ENCODE measurements around the gene TMEM135. TPM values are rescaled to one million over a fixed set of nuclear protein-coding genes. Genes with fewer than 3 reads are reported as not detected.

Gene TMEM135
- total RNA-seq, 2 experiments from 2014 or later: 16.7 to 27.5 TPM

DNA sequence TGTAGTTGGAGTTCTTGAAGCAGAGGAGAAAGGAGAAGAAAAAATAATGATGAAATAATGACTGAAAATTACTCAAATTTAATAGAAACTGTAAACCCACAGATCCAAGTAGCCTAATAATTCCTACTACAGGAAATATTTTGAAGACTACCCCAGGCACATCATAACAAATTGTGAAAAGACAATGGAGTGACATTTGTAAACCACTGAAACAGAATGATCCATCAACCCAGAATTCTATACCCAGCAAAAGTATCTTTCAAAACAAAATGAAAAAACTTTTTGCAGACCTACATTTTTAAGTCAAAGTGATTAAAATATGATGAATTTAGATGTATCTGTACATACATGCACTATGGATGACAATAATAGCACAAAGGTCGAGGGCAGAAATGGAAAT lies 194.6 kb downstream of the TMEM135 start:
- no peaks in the 10 kb centered on the region for H3K27me3 Mint-ChIP-seq
- H3K9me3 Mint-ChIP-seq: peaks cover 20% of the 10 kb centered on the region
- CTCF ChIA-PET: no interaction called here
- DNase-seq: no peak
- no peak overlapping the region for H3K4me3 Mint-ChIP-seq
- H3K27ac Mint-ChIP-seq: no peak overlapping the region
- no peaks in the 10 kb centered on the region for H3K4me1 Mint-ChIP-seq (ENCODE audit: low read depth)
- H3K36me3 Mint-ChIP-seq: peaks cover 16% of the 10 kb centered on the region
- POLR2A ChIA-PET: no interaction called here
- intact Hi-C loops (cut with micrococcal nuclease): no loop called here

DNA sequence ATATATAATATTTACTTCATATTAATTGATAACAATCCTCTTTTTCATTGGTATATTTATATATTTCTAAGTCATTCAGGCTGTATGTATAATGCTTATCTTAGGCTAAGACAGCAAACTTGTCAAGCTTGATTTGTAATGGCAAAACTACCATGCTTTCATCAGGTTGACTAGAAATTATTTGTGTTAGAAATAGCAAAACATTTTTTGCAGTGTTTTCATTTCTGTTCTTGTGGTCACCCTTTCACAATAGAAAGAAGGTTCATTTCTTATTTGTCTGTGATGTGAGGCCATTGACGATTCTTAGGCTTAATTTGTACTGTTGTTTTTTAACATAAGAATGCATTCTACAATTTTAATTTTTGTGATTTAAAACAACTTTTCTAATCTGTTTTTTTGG lies 197.6 kb downstream of the TMEM135 start:
- ChIA-PET CTCF (no interaction called here), POLR2A (no interaction called here)
- peaks cover 17% of the 10 kb centered on the region for H3K36me3 Mint-ChIP-seq
- H3K4me3 Mint-ChIP-seq: no peak overlapping the region
- intact Hi-C loops (cut with micrococcal nuclease): no loop called here
- H3K9me3 Mint-ChIP-seq: peaks cover 20% of the 10 kb centered on the region
- no peak overlapping the region for H3K27ac Mint-ChIP-seq
- DNase-seq: no peak
- no peaks in the 10 kb centered on the region for H3K4me1 Mint-ChIP-seq (ENCODE audit: low read depth)
- no peaks in the 10 kb centered on the region for H3K27me3 Mint-ChIP-seq

DNA sequence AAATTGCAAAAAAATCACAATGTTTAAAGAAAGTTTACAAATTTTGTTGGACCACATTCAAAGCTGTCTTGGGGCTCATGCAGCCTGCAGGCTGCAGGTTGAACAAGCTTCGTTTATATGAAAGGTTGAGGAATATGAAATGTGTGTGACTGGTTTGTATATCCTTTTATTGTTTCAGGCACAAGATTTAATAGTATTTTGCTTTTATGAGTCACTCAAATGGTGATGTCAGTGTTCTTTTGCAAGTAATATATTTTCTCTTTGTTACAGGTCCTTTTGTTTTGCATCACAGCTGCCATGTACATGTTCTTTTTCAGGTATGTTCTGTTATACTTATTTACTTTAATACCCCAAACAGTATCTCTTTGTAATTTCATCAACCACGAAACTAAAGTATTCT lies 198.6 kb downstream of the TMEM135 start:
- no peak overlapping the region for H3K27ac Mint-ChIP-seq
- peaks cover 13% of the 10 kb centered on the region for H3K36me3 Mint-ChIP-seq
- peaks cover 15% of the 10 kb centered on the region for H3K9me3 Mint-ChIP-seq
- no peaks in the 10 kb centered on the region for H3K27me3 Mint-ChIP-seq
- ChIA-PET POLR2A (no interaction called here), CTCF (interaction anchor here (0.5 to 0.7 kb wide), 2 partner anchors 281 to 1613 kb away, joined by 3 read pairs; partner anchors contain the start of gene FZD4)
- H3K4me1 Mint-ChIP-seq (ENCODE audit: low read depth): no peaks in the 10 kb centered on the region
- H3K4me3 Mint-ChIP-seq: no peak overlapping the region
- intact Hi-C loops (cut with micrococcal nuclease): no loop called here
- DNase-seq: no peak

DNA sequence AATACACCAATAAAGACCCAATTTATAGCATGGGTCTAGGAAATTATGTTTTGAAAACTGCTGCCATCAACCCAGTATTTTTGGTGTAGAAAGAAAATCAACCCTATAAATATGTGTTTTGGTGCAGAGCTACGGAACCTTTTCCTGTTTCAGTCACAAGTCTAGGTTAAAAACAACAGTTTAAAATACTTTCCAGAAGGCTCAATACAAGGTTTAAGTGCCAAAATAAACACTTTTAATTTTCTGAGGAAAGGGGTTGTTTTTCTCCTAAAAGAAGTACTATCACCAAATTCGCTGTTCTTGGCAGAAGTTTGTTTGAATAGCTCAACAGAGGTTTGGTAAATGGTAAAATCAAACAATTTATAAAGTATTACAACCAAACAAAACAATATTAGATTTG lies 201.3 kb downstream of the TMEM135 start:
- ChIA-PET POLR2A (no interaction called here), CTCF (no interaction called here)
- Mint-ChIP-seq H3K4me1 (ENCODE audit: low read depth) (no peaks in the 10 kb centered on the region), H3K9me3 (peaks cover 5% of the 10 kb centered on the region), H3K27ac (no peak overlapping the region), H3K27me3 (no peaks in the 10 kb centered on the region), H3K4me3 (no peak overlapping the region), H3K36me3 (peaks cover 2% of the 10 kb centered on the region)
- intact Hi-C loops (cut with micrococcal nuclease): no loop called here
- DNase-seq: no peak

DNA sequence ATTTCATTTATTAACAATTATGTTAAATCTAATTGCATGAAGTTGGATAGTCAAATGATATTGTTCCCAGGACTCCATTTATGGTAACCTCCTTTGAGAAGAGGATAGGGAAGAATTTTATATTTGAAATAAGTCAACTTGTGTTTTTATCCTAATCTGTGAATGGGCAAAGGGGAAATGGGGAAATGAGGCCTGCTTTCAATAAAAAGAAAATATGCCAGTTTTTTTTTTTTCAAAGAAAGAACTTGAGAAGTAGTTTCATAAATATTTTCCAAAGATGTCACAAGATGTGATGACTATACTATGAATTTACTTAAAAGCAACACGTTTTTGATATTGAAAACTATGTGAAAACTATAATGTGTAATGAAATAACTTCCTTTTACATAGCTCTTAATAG lies 201.8 kb downstream of the TMEM135 start:
- Mint-ChIP-seq H3K4me1 (ENCODE audit: low read depth) (no peaks in the 10 kb centered on the region), H3K9me3 (peaks cover 5% of the 10 kb centered on the region), H3K27ac (no peak overlapping the region), H3K36me3 (peaks cover 2% of the 10 kb centered on the region), H3K4me3 (no peak overlapping the region), H3K27me3 (no peaks in the 10 kb centered on the region)
- POLR2A ChIA-PET: no interaction called here
- intact Hi-C loops (cut with micrococcal nuclease): no loop called here
- no peak for DNase-seq
- CTCF ChIA-PET: no interaction called here

DNA sequence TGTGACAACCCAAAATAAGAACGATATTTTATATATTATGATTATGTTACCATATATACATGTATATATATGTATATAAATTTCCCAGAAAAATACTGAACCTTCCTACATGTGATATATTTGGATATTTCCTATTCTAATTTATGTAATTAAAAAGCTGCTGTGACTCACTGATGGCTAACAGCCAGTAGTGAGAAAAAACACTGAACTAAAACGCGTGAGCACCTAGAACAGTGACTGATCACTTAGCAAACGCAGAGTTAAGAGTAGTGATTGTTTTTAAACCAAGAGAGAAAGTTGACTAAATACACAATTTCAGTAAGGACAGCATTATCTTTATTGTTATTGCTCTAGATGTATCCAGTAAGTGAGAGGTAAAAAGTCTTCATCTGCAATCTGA lies 213.8 kb downstream of the TMEM135 start:
- DNase-seq: no peak
- Mint-ChIP-seq H3K36me3 (peaks cover 1% of the 10 kb centered on the region), H3K27ac (no peak overlapping the region), H3K4me1 (ENCODE audit: low read depth) (peaks cover 13% of the 10 kb centered on the region), H3K4me3 (no peak overlapping the region), H3K9me3 (peaks cover 5% of the 10 kb centered on the region), H3K27me3 (no peaks in the 10 kb centered on the region)
- intact Hi-C loops (cut with micrococcal nuclease): no loop called here
- ChIA-PET POLR2A (no interaction called here), CTCF (no interaction called here)

DNA sequence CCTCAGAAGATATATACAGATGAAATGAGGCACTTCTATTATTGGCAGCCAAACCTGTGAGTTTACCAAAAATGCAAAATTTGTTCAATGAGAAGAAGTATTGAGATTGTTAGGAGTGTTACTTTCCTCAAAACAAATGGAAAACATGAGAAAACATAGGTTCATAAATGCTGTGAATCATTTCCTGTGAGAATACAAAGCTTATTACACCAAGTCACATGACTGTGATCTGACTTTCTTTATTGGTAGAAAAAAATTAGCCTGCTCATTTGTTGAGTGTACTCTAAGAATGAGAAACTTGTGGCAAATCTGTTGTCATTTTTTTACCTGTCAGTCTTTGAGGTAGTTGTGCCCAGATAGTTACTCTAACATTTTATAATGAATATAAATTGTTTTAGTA lies 215.1 kb downstream of the TMEM135 start:
- intact Hi-C loops (cut with micrococcal nuclease): loop anchor here (1.0 to 2.0 kb wide), 2 partner anchors 40 to 216 kb away; partner anchors contain the start of gene TMEM135
- POLR2A ChIA-PET: interaction anchor here (0.9 kb wide), 1 partner anchor 215 kb away, joined by 3 read pairs; the partner anchor contains the start of gene TMEM135
- Mint-ChIP-seq H3K27ac (no peak overlapping the region), H3K36me3 (no peaks in the 10 kb centered on the region), H3K27me3 (no peaks in the 10 kb centered on the region), H3K4me1 (ENCODE audit: low read depth) (peaks cover 13% of the 10 kb centered on the region), H3K4me3 (no peak overlapping the region), H3K9me3 (peaks cover 3% of the 10 kb centered on the region)
- DNase-seq: no peak
- CTCF ChIA-PET: no interaction called here

DNA sequence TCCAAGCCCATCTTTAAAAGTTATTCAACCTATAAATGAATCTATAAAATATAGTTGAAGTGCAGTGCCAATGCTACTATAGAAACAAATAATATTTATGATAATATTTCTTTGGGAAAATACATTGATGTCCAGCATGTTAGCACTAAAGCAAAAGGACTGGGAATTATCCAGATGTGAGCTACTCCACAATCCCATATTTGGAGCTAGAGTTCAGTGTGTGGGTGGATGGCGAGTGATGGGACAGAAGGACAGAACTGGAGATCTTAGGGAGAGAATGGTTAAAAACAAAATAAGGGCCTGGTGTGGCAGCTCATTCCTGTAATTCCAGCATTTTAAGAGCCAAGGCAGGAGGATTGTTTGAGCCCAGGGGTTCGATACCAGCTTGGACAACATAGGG lies 216.8 kb downstream of the TMEM135 start:
- no peak for DNase-seq
- no peak overlapping the region for H3K27ac Mint-ChIP-seq
- H3K36me3 Mint-ChIP-seq: no peaks in the 10 kb centered on the region
- H3K27me3 Mint-ChIP-seq: no peaks in the 10 kb centered on the region
- peaks cover 12% of the 10 kb centered on the region for H3K4me1 Mint-ChIP-seq (ENCODE audit: low read depth)
- intact Hi-C loops (cut with micrococcal nuclease): no loop called here
- POLR2A ChIA-PET: no interaction called here
- CTCF ChIA-PET: no interaction called here
- no peaks in the 10 kb centered on the region for H3K9me3 Mint-ChIP-seq
- H3K4me3 Mint-ChIP-seq: no peak overlapping the region

DNA sequence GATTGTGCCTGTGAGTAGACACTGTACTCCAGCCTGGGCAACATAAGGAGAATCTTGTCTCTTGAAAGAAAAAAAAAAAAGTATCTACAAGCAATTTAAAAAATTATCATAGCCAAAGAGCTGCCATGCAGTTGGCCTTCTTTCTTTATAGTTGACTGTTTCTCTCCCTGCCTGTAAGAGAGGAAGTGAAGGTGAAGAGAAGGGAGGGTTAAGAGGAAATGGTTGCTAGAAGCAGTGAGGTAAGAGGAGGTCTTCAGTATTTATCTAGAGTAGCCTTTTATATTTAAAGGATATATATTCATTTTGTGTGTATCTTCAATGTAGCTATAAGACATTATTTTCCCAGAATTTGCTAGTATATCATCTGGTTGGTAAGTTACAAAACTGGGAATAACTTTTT lies 217.9 kb downstream of the TMEM135 start:
- Mint-ChIP-seq H3K4me3 (no peak overlapping the region), H3K9me3 (no peaks in the 10 kb centered on the region), H3K36me3 (no peaks in the 10 kb centered on the region), H3K27ac (no peak overlapping the region), H3K27me3 (no peaks in the 10 kb centered on the region), H3K4me1 (ENCODE audit: low read depth) (peaks cover 12% of the 10 kb centered on the region)
- POLR2A ChIA-PET: no interaction called here
- intact Hi-C loops (cut with micrococcal nuclease): no loop called here
- CTCF ChIA-PET: no interaction called here
- DNase-seq: no peak

DNA sequence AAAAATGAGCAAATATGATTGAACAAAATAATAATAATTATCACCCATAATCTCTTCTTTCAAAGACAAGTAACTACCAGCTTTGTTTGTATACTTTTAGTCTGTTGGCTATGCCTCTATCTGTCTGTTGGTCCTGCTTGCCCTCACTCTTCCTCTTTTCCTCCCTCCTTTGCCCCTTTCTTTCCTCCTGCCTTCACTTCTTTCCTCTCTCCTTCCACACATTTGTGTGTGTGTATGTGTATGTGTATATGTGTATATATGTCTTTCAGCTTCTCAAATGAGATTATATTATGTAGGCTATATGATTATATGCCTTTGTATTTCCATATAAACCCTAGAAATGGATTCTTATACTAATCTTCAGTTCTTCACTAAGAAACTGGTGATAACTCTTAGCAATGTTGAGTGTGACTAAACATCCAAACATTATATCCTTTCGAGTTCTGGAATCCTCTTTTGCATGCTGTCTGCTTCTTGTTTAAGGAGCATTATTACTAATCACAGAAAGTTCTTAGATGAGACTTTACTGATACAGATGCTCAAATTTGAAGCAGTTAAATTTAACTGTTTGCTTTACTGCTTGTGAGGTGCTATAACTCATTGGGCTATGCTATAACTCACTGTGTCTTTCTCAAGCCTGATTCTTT lies 219.1 kb downstream of the TMEM135 start:
- no peak overlapping the region for H3K27ac Mint-ChIP-seq
- no peak for DNase-seq
- ChIA-PET CTCF (no interaction called here), POLR2A (no interaction called here)
- intact Hi-C loops (cut with micrococcal nuclease): no loop called here
- H3K9me3 Mint-ChIP-seq: no peaks in the 10 kb centered on the region
- H3K36me3 Mint-ChIP-seq: no peaks in the 10 kb centered on the region
- H3K4me3 Mint-ChIP-seq: no peak overlapping the region
- H3K27me3 Mint-ChIP-seq: no peaks in the 10 kb centered on the region
- peaks cover 9% of the 10 kb centered on the region for H3K4me1 Mint-ChIP-seq (ENCODE audit: low read depth)

DNA sequence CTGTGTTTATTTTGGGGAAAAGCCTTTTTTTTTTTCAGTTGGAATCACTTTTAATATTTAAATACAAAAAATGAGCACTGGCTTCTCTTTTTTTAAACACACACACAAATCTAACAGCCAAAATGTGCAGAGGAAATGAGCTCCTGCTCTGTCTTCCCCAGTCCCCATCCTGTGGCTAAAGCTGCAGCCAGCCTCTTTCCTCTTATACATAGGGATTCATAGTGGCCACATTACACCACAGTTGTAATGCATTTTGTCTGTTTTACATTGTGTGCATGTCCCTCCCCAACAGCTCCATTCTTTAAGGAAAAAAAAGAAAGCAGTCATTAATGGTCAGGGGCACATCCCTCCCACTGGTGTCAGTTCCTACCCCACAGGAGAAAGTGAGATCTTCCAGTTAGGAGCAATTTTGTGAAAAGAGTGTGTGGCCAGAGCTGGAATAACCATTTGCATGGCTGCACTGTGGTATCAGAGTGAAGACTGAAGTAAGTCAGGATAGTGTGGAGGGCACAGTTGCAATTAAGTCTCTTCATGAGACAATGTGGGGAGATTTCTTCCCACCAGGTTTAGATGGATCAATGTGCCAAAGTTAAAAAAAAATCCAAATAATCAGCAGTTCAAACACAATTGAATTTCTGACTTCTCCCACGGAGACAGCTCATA lies 220.6 kb downstream of the TMEM135 start:
- no peak for DNase-seq
- Mint-ChIP-seq H3K36me3 (no peaks in the 10 kb centered on the region), H3K27ac (no peak overlapping the region), H3K27me3 (no peaks in the 10 kb centered on the region), H3K4me3 (no peak overlapping the region), H3K9me3 (no peaks in the 10 kb centered on the region), H3K4me1 (ENCODE audit: low read depth) (no peaks in the 10 kb centered on the region)
- CTCF ChIA-PET: no interaction called here
- POLR2A ChIA-PET: no interaction called here
- intact Hi-C loops (cut with micrococcal nuclease): no loop called here

DNA sequence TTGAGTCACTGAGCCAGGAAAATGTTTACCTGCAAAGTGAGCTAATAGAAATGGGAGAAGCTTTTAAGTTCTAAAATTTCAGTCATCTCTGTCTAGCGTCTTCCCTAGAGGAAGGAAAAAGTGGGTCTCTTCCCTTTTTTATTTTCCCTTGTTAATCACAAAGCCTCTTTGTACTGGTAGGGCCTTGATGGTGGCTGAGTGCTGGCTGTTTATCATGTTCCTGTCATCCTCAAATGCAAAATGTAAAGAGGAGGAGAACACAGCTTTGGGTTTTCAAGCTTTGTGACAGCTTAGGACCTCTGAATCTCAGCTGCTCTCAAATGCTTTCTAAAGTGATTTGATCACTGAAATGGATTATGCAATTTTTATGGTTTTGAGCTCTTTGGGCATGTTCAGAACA lies 222.0 kb downstream of the TMEM135 start:
- CTCF ChIA-PET: no interaction called here
- H3K27me3 Mint-ChIP-seq: no peaks in the 10 kb centered on the region

DNA sequence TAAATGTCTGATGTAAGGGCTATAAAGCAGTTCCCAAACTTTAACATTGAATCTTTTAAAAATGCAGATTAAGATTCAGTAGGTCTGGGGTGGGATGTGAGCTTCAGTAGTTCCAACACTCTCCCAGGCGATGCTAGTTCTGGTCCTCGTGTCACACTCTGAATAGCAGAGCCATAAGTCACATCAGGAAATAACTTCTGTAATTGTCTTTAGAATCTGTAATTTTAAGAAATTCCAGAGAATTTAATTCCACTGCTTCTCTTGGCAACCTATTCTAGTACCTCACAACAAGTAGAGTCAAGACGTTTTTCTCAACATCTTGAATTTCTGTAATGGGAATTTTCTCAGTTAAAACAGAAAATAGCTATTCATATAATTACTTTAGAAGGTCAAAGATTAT lies 223.1 kb downstream of the TMEM135 start:
- no peak overlapping the region for H3K4me3 Mint-ChIP-seq
- no peaks in the 10 kb centered on the region for H3K27me3 Mint-ChIP-seq
- H3K4me1 Mint-ChIP-seq (ENCODE audit: low read depth): no peaks in the 10 kb centered on the region
- no peak for DNase-seq
- H3K27ac Mint-ChIP-seq: no peak overlapping the region
- H3K9me3 Mint-ChIP-seq: no peaks in the 10 kb centered on the region
- CTCF ChIA-PET: no interaction called here
- intact Hi-C loops (cut with micrococcal nuclease): no loop called here
- no peaks in the 10 kb centered on the region for H3K36me3 Mint-ChIP-seq
- POLR2A ChIA-PET: no interaction called here

More for the DNA sequence above, 222.0 kb downstream of the TMEM135 start:
- Mint-ChIP-seq H3K4me1 (ENCODE audit: low read depth) (no peaks in the 10 kb centered on the region), H3K36me3 (no peaks in the 10 kb centered on the region), H3K4me3 (no peak overlapping the region), H3K27ac (no peak overlapping the region), H3K9me3 (no peaks in the 10 kb centered on the region)
- POLR2A ChIA-PET: no interaction called here
- no peak for DNase-seq
- intact Hi-C loops (cut with micrococcal nuclease): no loop called here
